ENCODE data around the gene C1orf210. TPM values are rescaled to one million over a fixed set of nuclear protein-coding genes. Genes with fewer than 3 reads are reported as not detected.

The C1orf210 gene
- total RNA-seq, 1 experiment from 2014 or later = 7.8 TPM

DNA sequence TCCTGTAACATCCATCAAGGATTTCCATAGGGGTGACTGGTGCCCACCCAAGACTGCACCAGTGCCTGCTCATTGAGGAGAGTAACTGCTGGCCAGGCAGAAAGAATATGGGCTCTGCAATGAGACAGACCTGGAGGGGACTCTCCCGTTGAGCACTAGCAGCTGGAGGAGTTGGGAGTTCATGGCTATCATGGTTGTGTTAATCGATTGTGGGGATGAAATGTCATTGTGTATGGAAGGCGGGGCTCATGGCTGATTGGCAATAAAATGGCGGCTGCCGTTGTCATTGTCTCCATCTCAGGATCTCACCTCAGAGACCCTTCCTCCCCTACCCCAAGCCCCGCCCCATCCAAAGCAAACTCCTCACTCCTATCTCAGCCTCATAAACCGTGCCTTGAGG, 11.7 kb downstream of the C1orf210 start:
- H3K4me3 ChIP-seq (ENCODE audit: low read depth, low read length) = no peak overlapping the region
- TF ChIP-seq, protein P1, sequence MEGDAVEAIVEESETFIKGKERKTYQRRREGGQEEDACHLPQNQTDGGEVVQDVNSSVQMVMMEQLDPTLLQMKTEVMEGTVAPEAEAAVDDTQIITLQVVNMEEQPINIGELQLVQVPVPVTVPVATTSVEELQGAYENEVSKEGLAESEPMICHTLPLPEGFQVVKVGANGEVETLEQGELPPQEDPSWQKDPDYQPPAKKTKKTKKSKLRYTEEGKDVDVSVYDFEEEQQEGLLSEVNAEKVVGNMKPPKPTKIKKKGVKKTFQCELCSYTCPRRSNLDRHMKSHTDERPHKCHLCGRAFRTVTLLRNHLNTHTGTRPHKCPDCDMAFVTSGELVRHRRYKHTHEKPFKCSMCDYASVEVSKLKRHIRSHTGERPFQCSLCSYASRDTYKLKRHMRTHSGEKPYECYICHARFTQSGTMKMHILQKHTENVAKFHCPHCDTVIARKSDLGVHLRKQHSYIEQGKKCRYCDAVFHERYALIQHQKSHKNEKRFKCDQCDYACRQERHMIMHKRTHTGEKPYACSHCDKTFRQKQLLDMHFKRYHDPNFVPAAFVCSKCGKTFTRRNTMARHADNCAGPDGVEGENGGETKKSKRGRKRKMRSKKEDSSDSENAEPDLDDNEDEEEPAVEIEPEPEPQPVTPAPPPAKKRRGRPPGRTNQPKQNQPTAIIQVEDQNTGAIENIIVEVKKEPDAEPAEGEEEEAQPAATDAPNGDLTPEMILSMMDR (IDR thresholded peaks at IDR 0.05; ENCODE audit: insufficient read depth in 1 of 2, low read depth in 1 of 2, low read length in 1 of 2, severe bottlenecking in 1 of 2, unreplicated experiment in 1 of 2) = no peak
- H3K4me1 Mint-ChIP-seq (ENCODE audit: low read depth, unreplicated experiment) = peaks cover 28% of the 10 kb centered on the region
- no peak overlapping the region for H3K27ac Mint-ChIP-seq (ENCODE audit: unreplicated experiment)
- DNase-seq = no peak
- intact Hi-C loops (cut with micrococcal nuclease; ENCODE audit: unreplicated experiment) = no loop called here
- peaks cover 5% of the 10 kb centered on the region for H3K36me3 ChIP-seq (ENCODE audit: control insufficient read depth, insufficient read depth, low read length)
- no peaks in the 10 kb centered on the region for H3K9me3 Mint-ChIP-seq (ENCODE audit: unreplicated experiment)
- no peaks in the 10 kb centered on the region for H3K27me3 Mint-ChIP-seq (ENCODE audit: insufficient read depth, unreplicated experiment)
- BruUV-seq (replicated peaks) = no TSS peak
- H3K9me3 ChIP-seq = no peaks in the 10 kb centered on the region
- H3K36me3 Mint-ChIP-seq (ENCODE audit: insufficient read depth, unreplicated experiment) = peaks cover 32% of the 10 kb centered on the region
- H3K27me3 ChIP-seq (replicated peaks; ENCODE audit: control insufficient read depth, insufficient read depth, low read length) = no peaks in the 10 kb centered on the region
- POLR2A ChIA-PET = no interaction called here
- H3K4me1 ChIP-seq = peaks cover 32% of the 10 kb centered on the region
- H3K4me3 Mint-ChIP-seq (ENCODE audit: unreplicated experiment) = no peak overlapping the region
- CTCF ChIA-PET = no interaction called here

GRCh38 chr1:43272576-43273571, 12.5 kb downstream of the C1orf210 start:
- POLR2A ChIA-PET = no interaction called here
- Mint-ChIP-seq H3K27ac (ENCODE audit: unreplicated experiment) (no peak overlapping the region), H3K9me3 (ENCODE audit: unreplicated experiment) (no peaks in the 10 kb centered on the region), H3K27me3 (ENCODE audit: insufficient read depth, unreplicated experiment) (no peaks in the 10 kb centered on the region), H3K36me3 (ENCODE audit: insufficient read depth, unreplicated experiment) (peaks cover 32% of the 10 kb centered on the region), H3K4me1 (ENCODE audit: low read depth, unreplicated experiment) (peaks cover 28% of the 10 kb centered on the region), H3K4me3 (ENCODE audit: unreplicated experiment) (no peak overlapping the region)
- CTCF ChIA-PET = no interaction called here
- intact Hi-C loops (cut with micrococcal nuclease; ENCODE audit: unreplicated experiment) = no loop called here
- Histone ChIP-seq H3K9me3 (no peaks in the 10 kb centered on the region), H3K4me3 (ENCODE audit: low read depth, low read length) (no peak overlapping the region), H3K36me3 (ENCODE audit: control insufficient read depth, insufficient read depth, low read length) (peaks cover 5% of the 10 kb centered on the region), H3K27me3 (replicated peaks; ENCODE audit: control insufficient read depth, insufficient read depth, low read length) (no peaks in the 10 kb centered on the region), H3K4me1 (peaks cover 32% of the 10 kb centered on the region)
- DNase-seq = no peak
- TF ChIP-seq, protein P1 (IDR thresholded peaks at IDR 0.05; ENCODE audit: insufficient read depth in 1 of 2, low read depth in 1 of 2, low read length in 1 of 2, severe bottlenecking in 1 of 2, unreplicated experiment in 1 of 2) = no peak
- no TSS peak for BruUV-seq (replicated peaks)

DNA sequence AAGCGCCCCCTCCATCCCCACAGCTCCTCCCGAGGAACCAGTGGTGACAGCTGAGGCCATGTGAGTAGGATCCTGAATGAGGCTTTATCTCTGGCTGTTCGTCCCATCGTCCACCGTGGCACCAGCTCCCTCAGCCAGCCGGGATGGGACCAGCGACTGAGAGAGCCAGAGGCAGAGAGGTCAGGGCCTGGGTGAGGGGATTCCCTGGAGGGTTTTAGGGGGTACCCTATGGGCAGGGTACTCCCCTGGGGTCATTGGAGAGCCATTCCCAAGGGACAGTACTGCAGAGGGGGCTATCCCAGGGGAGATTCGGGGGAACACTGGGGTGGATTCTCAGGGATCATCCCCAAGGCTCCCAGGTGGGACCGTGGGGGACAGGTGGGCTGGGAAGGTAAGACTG, 13.2 kb downstream of the C1orf210 start:
- intact Hi-C loops (cut with micrococcal nuclease; ENCODE audit: unreplicated experiment) = no loop called here
- BruUV-seq (replicated peaks) = no TSS peak
- TF ChIP-seq, protein P1 (IDR thresholded peaks at IDR 0.05; ENCODE audit: insufficient read depth in 1 of 2, low read depth in 1 of 2, low read length in 1 of 2, severe bottlenecking in 1 of 2, unreplicated experiment in 1 of 2) = no peak
- Histone ChIP-seq H3K4me3 (ENCODE audit: low read depth, low read length) (no peak overlapping the region), H3K4me1 (peaks cover 26% of the 10 kb centered on the region), H3K9me3 (no peaks in the 10 kb centered on the region), H3K36me3 (ENCODE audit: control insufficient read depth, insufficient read depth, low read length) (peaks cover 5% of the 10 kb centered on the region), H3K27me3 (replicated peaks; ENCODE audit: control insufficient read depth, insufficient read depth, low read length) (no peaks in the 10 kb centered on the region)
- Mint-ChIP-seq H3K36me3 (ENCODE audit: insufficient read depth, unreplicated experiment) (peaks cover 32% of the 10 kb centered on the region), H3K27ac (ENCODE audit: unreplicated experiment) (no peak overlapping the region), H3K27me3 (ENCODE audit: insufficient read depth, unreplicated experiment) (no peaks in the 10 kb centered on the region), H3K9me3 (ENCODE audit: unreplicated experiment) (no peaks in the 10 kb centered on the region), H3K4me3 (ENCODE audit: unreplicated experiment) (no peak overlapping the region), H3K4me1 (ENCODE audit: low read depth, unreplicated experiment) (peaks cover 26% of the 10 kb centered on the region)
- POLR2A ChIA-PET = no interaction called here
- DNase-seq = no peak
- CTCF ChIA-PET = no interaction called here
